D341Med (cell line): ENCODE measurements around the gene OR5H2.

ENCODE experiments used
- DNase-seq: peaks from one replicate; pipeline ENCODE4 v3.0.0; 2012; ENCODE audit warnings: low spot score

OR5H2 gene

GRCh38 chr3:98331329-98331728 lies 49.0 kb downstream of the OR5H2 start:
- DNase-seq: no peak
